ENCODE data around the gene DNAJC2. TPM values are rescaled to one million over a fixed set of nuclear protein-coding genes. Genes with fewer than 3 reads are reported as not detected.

Gene DNAJC2
- total RNA-seq, 2 experiments from 2014 or later = 45.8 to 48.9 TPM

GRCh38 chr7:103343332-103343731 lies 1.2 kb downstream of the DNAJC2 start:
- Mint-ChIP-seq H3K27ac (peak overlapping the region; percentile 99), H3K9me3 (no peaks in the 10 kb centered on the region), H3K27me3 (no peaks in the 10 kb centered on the region), H3K36me3 (ENCODE audit: low read depth) (peaks cover 45% of the 10 kb centered on the region), H3K4me3 (peak overlapping the region; percentile 94), H3K4me1 (ENCODE audit: low read depth) (peaks cover 44% of the 10 kb centered on the region)
- intact Hi-C loops (cut with micrococcal nuclease) = no loop called here
- CTCF ChIA-PET = interaction anchor here (1.0 to 1.6 kb wide), 6 partner anchors 8 to 46 kb away, joined by 3 to 6 read pairs (median 4); partner anchors contain the start of gene PMPCB
- TF ChIP-seq, protein P1, sequence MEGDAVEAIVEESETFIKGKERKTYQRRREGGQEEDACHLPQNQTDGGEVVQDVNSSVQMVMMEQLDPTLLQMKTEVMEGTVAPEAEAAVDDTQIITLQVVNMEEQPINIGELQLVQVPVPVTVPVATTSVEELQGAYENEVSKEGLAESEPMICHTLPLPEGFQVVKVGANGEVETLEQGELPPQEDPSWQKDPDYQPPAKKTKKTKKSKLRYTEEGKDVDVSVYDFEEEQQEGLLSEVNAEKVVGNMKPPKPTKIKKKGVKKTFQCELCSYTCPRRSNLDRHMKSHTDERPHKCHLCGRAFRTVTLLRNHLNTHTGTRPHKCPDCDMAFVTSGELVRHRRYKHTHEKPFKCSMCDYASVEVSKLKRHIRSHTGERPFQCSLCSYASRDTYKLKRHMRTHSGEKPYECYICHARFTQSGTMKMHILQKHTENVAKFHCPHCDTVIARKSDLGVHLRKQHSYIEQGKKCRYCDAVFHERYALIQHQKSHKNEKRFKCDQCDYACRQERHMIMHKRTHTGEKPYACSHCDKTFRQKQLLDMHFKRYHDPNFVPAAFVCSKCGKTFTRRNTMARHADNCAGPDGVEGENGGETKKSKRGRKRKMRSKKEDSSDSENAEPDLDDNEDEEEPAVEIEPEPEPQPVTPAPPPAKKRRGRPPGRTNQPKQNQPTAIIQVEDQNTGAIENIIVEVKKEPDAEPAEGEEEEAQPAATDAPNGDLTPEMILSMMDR (IDR thresholded peaks at IDR 0.05) = no peak
- POLR2A ChIA-PET = interaction anchor here (0.6 to 2.6 kb wide), 9 partner anchors 9 to 46 kb away, joined by 3 to 15 read pairs (median 3); partner anchors contain the start of gene PMPCB
- no peak for ATAC-seq
- DNase-seq = no peak

GRCh38 chr7:103341466-103341865 lies 3.1 kb downstream of the DNAJC2 start:
- TF ChIP-seq, protein P1 (IDR thresholded peaks at IDR 0.05) = no peak
- Mint-ChIP-seq H3K27me3 (no peaks in the 10 kb centered on the region), H3K27ac (peak overlapping the region; percentile 26), H3K9me3 (no peaks in the 10 kb centered on the region), H3K36me3 (ENCODE audit: low read depth) (peaks cover 52% of the 10 kb centered on the region), H3K4me1 (ENCODE audit: low read depth) (peaks cover 43% of the 10 kb centered on the region), H3K4me3 (peak overlapping the region; percentile 48)
- intact Hi-C loops (cut with micrococcal nuclease) = no loop called here
- DNase-seq (no peak), ATAC-seq (no peak)
- CTCF ChIA-PET = no interaction called here
- POLR2A ChIA-PET = interaction anchor here (0.6 to 1.4 kb wide), 2 partner anchors 19 to 28 kb away, joined by 3 to 6 read pairs; no protein-coding TSS in a partner anchor

DNA sequence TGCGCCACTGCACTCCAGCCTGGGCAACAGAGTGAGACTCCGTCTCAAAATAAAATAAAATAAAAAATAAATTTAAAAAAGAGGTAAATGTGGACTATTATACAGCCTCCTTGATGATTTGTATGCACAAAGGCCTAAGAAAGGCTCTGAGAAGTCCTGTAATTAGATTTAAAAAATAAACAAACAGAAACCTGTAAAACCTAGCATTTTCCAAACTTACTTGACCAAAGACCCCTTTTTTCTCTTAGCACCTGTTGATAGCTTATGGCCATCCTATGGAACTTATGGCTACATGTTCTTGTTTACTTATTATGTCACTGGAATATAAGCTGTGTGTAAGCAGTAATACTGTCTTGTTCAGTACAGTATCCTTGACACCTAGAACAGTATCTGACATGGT lies 5.7 kb downstream of the DNAJC2 start:
- Mint-ChIP-seq H3K27ac (peak overlapping the region; percentile 3), H3K4me1 (ENCODE audit: low read depth) (peaks cover 33% of the 10 kb centered on the region), H3K9me3 (no peaks in the 10 kb centered on the region), H3K27me3 (no peaks in the 10 kb centered on the region), H3K36me3 (ENCODE audit: low read depth) (peaks cover 48% of the 10 kb centered on the region), H3K4me3 (no peak overlapping the region)
- TF ChIP-seq, protein P1 (IDR thresholded peaks at IDR 0.05) = no peak
- ATAC-seq = no peak
- intact Hi-C loops (cut with micrococcal nuclease) = no loop called here
- CTCF ChIA-PET = interaction anchor here (0.7 to 1.1 kb wide), 3 partner anchors 23 to 41 kb away, joined by 3 to 4 read pairs (median 3); partner anchors contain the start of gene PMPCB
- POLR2A ChIA-PET = interaction anchor here (1.2 to 2.5 kb wide), 4 partner anchors 9 to 18 kb away, joined by 4 to 8 read pairs (median 6); partner anchors contain the start of gene PSMC2
- no peak for DNase-seq

GRCh38 chr7:103336761-103337160 lies 7.8 kb downstream of the DNAJC2 start:
- no peak overlapping the region for H3K27ac Mint-ChIP-seq
- no peak for ATAC-seq
- H3K9me3 Mint-ChIP-seq = no peaks in the 10 kb centered on the region
- H3K27me3 Mint-ChIP-seq = no peaks in the 10 kb centered on the region
- no peak for DNase-seq
- TF ChIP-seq, protein P1 (IDR thresholded peaks at IDR 0.05) = no peak
- H3K36me3 Mint-ChIP-seq (ENCODE audit: low read depth) = peaks cover 43% of the 10 kb centered on the region
- POLR2A ChIA-PET = no interaction called here
- CTCF ChIA-PET = no interaction called here
- H3K4me3 Mint-ChIP-seq = no peak overlapping the region
- intact Hi-C loops (cut with micrococcal nuclease) = no loop called here
- peaks cover 27% of the 10 kb centered on the region for H3K4me1 Mint-ChIP-seq (ENCODE audit: low read depth)

GRCh38 chr7:103325744-103326143 lies 18.8 kb downstream of the DNAJC2 start:
- DNase-seq (no peak), ATAC-seq (peak; percentile 89)
- CTCF ChIA-PET = interaction anchor here (1.9 kb wide), 1 partner anchor 18 kb away, joined by 4 read pairs; no protein-coding TSS in a partner anchor
- H3K4me1 Mint-ChIP-seq (ENCODE audit: low read depth) = peaks cover 21% of the 10 kb centered on the region
- H3K27me3 Mint-ChIP-seq = no peaks in the 10 kb centered on the region
- no peaks in the 10 kb centered on the region for H3K9me3 Mint-ChIP-seq
- peak overlapping the region; percentile 88 for H3K27ac Mint-ChIP-seq
- peaks cover 32% of the 10 kb centered on the region for H3K36me3 Mint-ChIP-seq (ENCODE audit: low read depth)
- TF ChIP-seq, protein P1 (IDR thresholded peaks at IDR 0.05) = no peak
- intact Hi-C loops (cut with micrococcal nuclease) = no loop called here
- POLR2A ChIA-PET = interaction anchor here (1.4 to 1.8 kb wide), 2 partner anchors 10 to 22 kb away, joined by 5 read pairs; partner anchors contain the start of gene PSMC2
- no peak overlapping the region for H3K4me3 Mint-ChIP-seq

Data from activated CD8-positive, alpha-beta T cell treated with anti-CD3 and anti-CD28 coated beads for 36 hours (primary cell).